ENCODE measurements around the gene ASTN2. TPM values are rescaled to one million over a fixed set of nuclear protein-coding genes. Genes with fewer than 3 reads are reported as not detected.

ASTN2 gene
- total RNA-seq, 2 experiments from 2014 or later, result 1.7 to 4.2 TPM

GRCh38 chr9:116888066-116888465, 526.8 kb downstream of the ASTN2 start:
- Histone ChIP-seq H2AFZ (ENCODE audit: low read length) (no peak overlapping the region), H3K9me2 (ENCODE audit: insufficient read depth, low read length) (no peaks in the 10 kb centered on the region), H3K36me3 (ENCODE audit: insufficient read depth, low read length) (no peaks in the 10 kb centered on the region), H3K4me3 (ENCODE audit: low read depth, low read length, poor library complexity, severe bottlenecking) (no peak overlapping the region), H3K27ac (ENCODE audit: low read depth, low read length, poor library complexity, severe bottlenecking) (no peak overlapping the region), H3K4me2 (ENCODE audit: low read length) (no peak overlapping the region), H3K9me3 (ENCODE audit: low read length) (no peaks in the 10 kb centered on the region), H3K4me1 (ENCODE audit: insufficient read depth, low read length, poor library complexity, severe bottlenecking) (no peaks in the 10 kb centered on the region), H3K79me2 (ENCODE audit: insufficient read depth, low read depth, low read length) (no peaks in the 10 kb centered on the region), H4K20me1 (ENCODE audit: insufficient read depth, low read length) (no peaks in the 10 kb centered on the region)
- BruUV-seq (replicated peaks), result no TSS peak
- intact Hi-C loops (cut with micrococcal nuclease; ENCODE audit: unreplicated experiment), result no loop called here
- DNase-seq (ENCODE audit: low spot score), result no peak
- POLR2A ChIA-PET, result no interaction called here
- CTCF ChIA-PET (ENCODE audit: unreplicated experiment), result no interaction called here
- no peak for TF ChIP-seq EZH2phosphoT487 (IDR thresholded peaks at IDR 0.05; ENCODE audit: borderline replicate concordance, low read depth, low read length)
- no peak for TF ChIP-seq CTCF (conservative IDR thresholded peaks at IDR 0.05; ENCODE audit: low read length)

- no peak for TF ChIP-seq EZH2phosphoT487 (IDR thresholded peaks at IDR 0.05; ENCODE audit: borderline replicate concordance, low read depth, low read length)
- no peak for TF ChIP-seq CTCF (conservative IDR thresholded peaks at IDR 0.05; ENCODE audit: low read length)
- Histone ChIP-seq H3K4me3 (ENCODE audit: low read depth, low read length, poor library complexity, severe bottlenecking) (no peak overlapping the region), H3K79me2 (ENCODE audit: insufficient read depth, low read depth, low read length) (no peaks in the 10 kb centered on the region), H3K9me2 (ENCODE audit: insufficient read depth, low read length) (no peaks in the 10 kb centered on the region), H2AFZ (ENCODE audit: low read length) (no peak overlapping the region), H3K4me2 (ENCODE audit: low read length) (no peak overlapping the region), H3K27ac (ENCODE audit: low read depth, low read length, poor library complexity, severe bottlenecking) (no peak overlapping the region), H3K36me3 (ENCODE audit: insufficient read depth, low read length) (no peaks in the 10 kb centered on the region), H3K9me3 (ENCODE audit: low read length) (no peaks in the 10 kb centered on the region), H4K20me1 (ENCODE audit: insufficient read depth, low read length) (no peaks in the 10 kb centered on the region), H3K4me1 (ENCODE audit: insufficient read depth, low read length, poor library complexity, severe bottlenecking) (no peaks in the 10 kb centered on the region)
- CTCF ChIA-PET (ENCODE audit: unreplicated experiment), result no interaction called here
- no TSS peak for BruUV-seq (replicated peaks)
- DNase-seq (ENCODE audit: low spot score), result no peak
- intact Hi-C loops (cut with micrococcal nuclease; ENCODE audit: unreplicated experiment), result no loop called here
- POLR2A ChIA-PET, result no interaction called here
Observed at GRCh38 chr9:116883676-116884075, 531.2 kb downstream of the ASTN2 start.

GRCh38 chr9:116877072-116877471, 537.8 kb downstream of the ASTN2 start:
- H2AFZ ChIP-seq (ENCODE audit: low read length), result no peak overlapping the region
- H3K36me3 ChIP-seq (ENCODE audit: insufficient read depth, low read length), result no peaks in the 10 kb centered on the region
- no peak for TF ChIP-seq EZH2phosphoT487 (IDR thresholded peaks at IDR 0.05; ENCODE audit: borderline replicate concordance, low read depth, low read length)
- TF ChIP-seq CTCF (conservative IDR thresholded peaks at IDR 0.05; ENCODE audit: low read length), result no peak
- H3K4me2 ChIP-seq (ENCODE audit: low read length), result no peak overlapping the region
- H3K9me2 ChIP-seq (ENCODE audit: insufficient read depth, low read length), result no peaks in the 10 kb centered on the region
- CTCF ChIA-PET (ENCODE audit: unreplicated experiment), result no interaction called here
- BruUV-seq (replicated peaks), result no TSS peak
- no peaks in the 10 kb centered on the region for H3K79me2 ChIP-seq (ENCODE audit: insufficient read depth, low read depth, low read length)
- H3K4me3 ChIP-seq (ENCODE audit: low read depth, low read length, poor library complexity, severe bottlenecking), result no peak overlapping the region
- no peaks in the 10 kb centered on the region for H4K20me1 ChIP-seq (ENCODE audit: insufficient read depth, low read length)
- DNase-seq (ENCODE audit: low spot score), result no peak
- 0 out of 2 replicates have a peak, but pooled peaks cover 7% of the 10 kb centered on the region for H3K9me3 ChIP-seq (ENCODE audit: low read length)
- POLR2A ChIA-PET, result no interaction called here
- intact Hi-C loops (cut with micrococcal nuclease; ENCODE audit: unreplicated experiment), result no loop called here
- no peak overlapping the region for H3K27ac ChIP-seq (ENCODE audit: low read depth, low read length, poor library complexity, severe bottlenecking)
- H3K4me1 ChIP-seq (ENCODE audit: insufficient read depth, low read length, poor library complexity, severe bottlenecking), result no peaks in the 10 kb centered on the region
